K562 (cell line): ENCODE measurements around the gene SLC25A51. TPM values are rescaled to one million over a fixed set of nuclear protein-coding genes. Genes with fewer than 3 reads are reported as not detected.

ENCODE experiments used
- ATAC-seq: fragments of 200-7000 bp; cut with Tn5 transposase; 3 replicates; pipeline ENCODE4 v1.9.1; 2020; ENCODE audit warnings: moderate library complexity
- BruUV-seq: library from RNA; stranded (reverse); fragments of 400-500 nt; replicated peaks from 2 replicates; lab custom pipeline; 2021; lab: Mats Ljungman, UMichigan
- CTCF ChIA-PET: fragments of 300-600 bp; formaldehyde crosslinking; extraction: SDS; loops from one replicate; lab custom pipeline; 2021; ENCODE audit warnings: low intra/inter-chr PET ratio; lab: Yijun Ruan, JAX
- POLR2A ChIA-PET: fragments of 300-600, 350-650 bp; sonication (Branson Sonifier 250); formaldehyde crosslinking; extraction: SDS; loops from one replicate; lab custom pipeline; 2021; ENCODE audit warnings: antibody characterized with exemption, inconsistent platforms; lab: Yijun Ruan, JAX
- DNase-seq, 4 experiments: peaks; one replicate each; pipeline versions ENCODE4 v3.0.0 to v3.0.0-alpha.2; 2011 to 2018; ENCODE audit warnings: low spot score in 3 of 4, mixed read lengths in 3 of 4; ENCODE audit errors: extremely low read depth in 1 of 4
- FAIRE-seq: peaks from 2 replicates; lab custom pipeline; 2011; peaks lifted over from hg19 to GRCh38; lab: Jason Lieb, UNC
- H2AFZ ChIP-seq: 2 replicates; pipeline ENCODE4 v1.6.0; 2011; ENCODE audit warnings: low read depth, low read length, control low read depth, inconsistent platforms
- H3K27ac ChIP-seq: fragments of 200-600 bp; 3 replicates; pipeline ENCODE4 v1.8.0; 2011; ENCODE audit warnings: low read depth, mild to moderate bottlenecking, control low read depth, inconsistent platforms, low read length, moderate library complexity, mixed read lengths; ENCODE audit errors: extremely low read depth
- H3K27me3 ChIP-seq, 2 experiments: fragments of 300-600 bp in 1 of 2; 2 replicates in 1 of 2; 3 replicates in 1 of 2; pipeline versions ENCODE4 v1.6.0 to v1.8.0; 2011; ENCODE audit warnings: inconsistent platforms in 2 of 2, low read length in 2 of 2, mild to moderate bottlenecking in 1 of 2, mixed read lengths in 1 of 2, moderate library complexity in 1 of 2; ENCODE audit not compliant: control insufficient read depth in 2 of 2, insufficient read depth in 2 of 2
- H3K36me3 ChIP-seq: fragments of 300-600 bp; 3 replicates; pipeline ENCODE4 v1.8.0; 2011; ENCODE audit warnings: mild to moderate bottlenecking, low read length, inconsistent platforms; ENCODE audit not compliant: control insufficient read depth, insufficient read depth
- H3K4me1 ChIP-seq, 2 experiments: fragments of 200-600 bp in 1 of 2; replicated peaks in 1 of 2; 2 replicates in 1 of 2; 3 replicates in 1 of 2; pipeline versions ENCODE4 v1.5.1 to v1.8.0; 2011; ENCODE audit warnings: inconsistent platforms in 2 of 2, low read length in 2 of 2, mild to moderate bottlenecking in 1 of 2, mixed read lengths in 1 of 2, moderate library complexity in 1 of 2; ENCODE audit not compliant: control insufficient read depth in 2 of 2, insufficient read depth in 2 of 2
- H3K4me2 ChIP-seq: 2 replicates; pipeline ENCODE4 v1.6.1; 2011; ENCODE audit warnings: low read length, control low read depth, inconsistent platforms, mixed read lengths; ENCODE audit not compliant: insufficient read depth
- H3K4me3 ChIP-seq: fragments of 200-600 bp; sonication (generic), shearing (Covaris generic); 2 replicates; pipeline ENCODE4 v1.5.1; 2016; ENCODE audit warnings: control low read depth, inconsistent platforms
- H3K79me2 ChIP-seq: fragments of 200-600 bp; 3 replicates; pipeline ENCODE4 v1.8.0; 2011; ENCODE audit warnings: low read length, inconsistent platforms; ENCODE audit not compliant: control insufficient read depth, insufficient read depth
- H3K9ac ChIP-seq, 2 experiments: 2 replicates each; pipeline versions ENCODE4 v1.6.0 to v1.6.1; 2011; ENCODE audit warnings: low read depth in 2 of 2, low read length in 2 of 2, control low read depth in 1 of 2, inconsistent platforms in 1 of 2, mild to moderate bottlenecking in 1 of 2, mixed read lengths in 1 of 2; ENCODE audit not compliant: insufficient read depth in 1 of 2
- H3K9me1 ChIP-seq: one replicate; pipeline ENCODE4 v1.6.0; 2011; ENCODE audit warnings: inconsistent platforms, mild to moderate bottlenecking, low read length, moderate library complexity; ENCODE audit not compliant: control insufficient read depth, insufficient read depth
- H3K9me3 ChIP-seq: replicated peaks from 2 replicates; pipeline ENCODE4 v1.5.1; 2011; ENCODE audit warnings: low read depth, low read length, inconsistent platforms; ENCODE audit not compliant: control insufficient read depth, insufficient read depth
- H4K20me1 ChIP-seq: replicated peaks from 2 replicates; pipeline ENCODE4 v1.6.1; 2011; ENCODE audit warnings: low read length, inconsistent platforms, mixed read lengths; ENCODE audit not compliant: control insufficient read depth, insufficient read depth
- CBX5 ChIP-seq: IDR thresholded peaks from 2 replicates; pipeline ENCODE4 v1.6.1; 2014; ENCODE audit warnings: low read depth, borderline replicate concordance
- CREB1 ChIP-seq, 2 experiments: sonication (generic) in 1 of 2; formaldehyde crosslinking in 1 of 2; IDR thresholded peaks; 2 replicates each; pipeline versions ENCODE4 v1.6.1 to v1.8.0; 2012 to 2022; ENCODE audit warnings: inconsistent platforms in 1 of 2, mild to moderate bottlenecking in 1 of 2, missing genetic modification reagents in 1 of 2, moderate library complexity in 1 of 2
- CTCF ChIP-seq, 3 experiments: IDR thresholded peaks in 2 of 3; conservative IDR thresholded peaks in 1 of 3; 2 replicates each; pipeline ENCODE4 v1.5.1; 2011 to 2012; ENCODE audit warnings: low read length in 3 of 3, mild to moderate bottlenecking in 3 of 3, control low read depth in 2 of 3, improper control_type of control experiment in 1 of 3, inconsistent platforms in 1 of 3, low read depth in 1 of 3, mixed read lengths in 1 of 3, moderate library complexity in 1 of 3; ENCODE audit not compliant: insufficient read depth in 2 of 3
- RBFOX2 ChIP-seq: fragments of 200-400 bp; formaldehyde crosslinking; IDR thresholded peaks from 2 replicates; pipeline ENCODE4 v1.6.1; 2017; ENCODE audit warnings: low read depth, mild to moderate bottlenecking, low read length, moderate library complexity
- ZZZ3 ChIP-seq: fragments of 450-650 bp; IDR thresholded peaks from 2 replicates; pipeline ENCODE4 v1.6.1; 2016; ENCODE audit warnings: antibody characterized with exemption, mild to moderate bottlenecking, moderate library complexity
- whole genome bisulfite sequencing: fragments of 100-300 bp; shearing (Covaris generic); methylation state at CpG from one replicate; pipeline ENCODE4 v1.1.6; 2016; ENCODE audit warnings: low coverage, mixed read lengths; ENCODE audit not compliant: insufficient coverage; ENCODE audit errors: missing lambda C conversion rate; 5-methylcytosine and 5-hydroxymethylcytosine counted together
- in situ Hi-C: fragments of 300-500 bp; cut with MboI; formaldehyde crosslinking; loops from 4 replicates; pipeline ENCODE4 v1.15.0; 2018; ENCODE audit warnings: inconsistent platforms, mixed read lengths
- intact Hi-C: fragments of 100-400 bp; cut with micrococcal nuclease; formaldehyde crosslinking; loops from 2 replicates; pipeline ENCODE4 v1.14.2; 2022
- polyA plus RNA-seq, 8 experiments: library from polyadenylated mRNA; depleted of rRNA in 4 of 8; stranded (reverse) in 5 of 8; unstranded in 3 of 8; fragments of >200 nt; fragmentation: Nextera tagmentation in 2 of 8; fragmentation: Illumina TruSeq in 1 of 8; extraction: Ambion mirVana in 2 of 8; extraction: Trizol in 1 of 8; gene quantifications; 2 replicates each; pipeline versions ENCODE4 v1.2.1 to v1.2.3, GENCODE V29; 2011 to 2014; ENCODE audit warnings: inconsistent platforms in 1 of 8, missing spikeins in 1 of 8
- total RNA-seq, 7 experiments: library from RNA; depleted of rRNA in 6 of 7; stranded (reverse); fragments of >200 nt in 6 of 7; fragmentation: Illumina TruSeq in 2 of 7; extraction: Trizol in 2 of 7; gene quantifications; 2 replicates each; pipeline versions ENCODE4 v1.2.1 to v1.2.3, GENCODE V29; 2011 to 2021; ENCODE audit warnings: low replicate concordance in 1 of 7

Gene SLC25A51
- total and polyA plus RNA-seq, 9 of the 15 experiments (the other 6 are each of a cell fraction or from before 2014, with no cell fraction given) = 9.1 to 40.7 (median 24.5) TPM

- Histone ChIP-seq H3K27me3 (no peaks in the 10 kb centered on the region), H3K4me1 (peaks cover 18 to 27% of the 10 kb centered on the region in 2 experiments), H3K9me1 (peaks cover 10% of the 10 kb centered on the region), H4K20me1 (0 out of 2 replicates have a peak, but pooled peaks cover 6% of the 10 kb centered on the region), H3K79me2 (no peaks in the 10 kb centered on the region), H2AFZ (no peak overlapping the region), H3K36me3 (peaks cover 68% of the 10 kb centered on the region; the same call in 2 of the 3 replicates), H3K27ac (no peak overlapping the region; the same call in 2 of the 3 replicates), H3K4me2 (no peak overlapping the region), H3K4me3 (no peak overlapping the region)
- FAIRE-seq (no peak), DNase-seq (no peak), ATAC-seq (no peak)
- in situ Hi-C loops = no loop called here
- no TSS peak for BruUV-seq
- WGBS = 91% methylated on average over 10 of the region's 12 CpGs
- TF ChIP-seq CREB1 (IDR thresholded peaks at IDR 0.05) (no peak), CREB1 (CRISPR knock-in tag; IDR thresholded peaks at IDR 0.05) (no peak), ZZZ3 (no peak), RBFOX2 (no peak), CBX5 (no peak), CTCF (IDR thresholded peaks at IDR 0.05 in 2 of 3, conservative IDR thresholded peaks at IDR 0.05 in 1 of 3; ENCODE audit: insufficient read depth in 2 of 3, low read depth in 1 of 3, low read length in 3 of 3) (peak in 1 of 3 experiments; percentile 6; a peak in 1 of 6 replicates)
- TF ChIP-seq, all 486 proteins: peak for 1
- ChIA-PET POLR2A (interaction anchor here (1.5 kb wide), 1 partner anchor 16 kb away, joined by 6 read pairs; no protein-coding TSS in a partner anchor), CTCF (no interaction called here)
- peak overlapping the region in 1 of 2 experiments; percentile 3; a peak in 1 of 4 replicates for H3K9ac ChIP-seq
- intact Hi-C loops = no loop called here
- H3K9me3 ChIP-seq = no peaks in the 10 kb centered on the region
Observed at GRCh38 chr9:37950561-37950960, 46.6 kb upstream of the SLC25A51 start.
